Coronary artery (tissue), 2 donors: Measurements from ENCODE around the gene KRT5.

Experiments
- DNase-seq: peaks from one replicate; pipeline ENCODE4 v3.0.0-alpha.2; 2017; ENCODE audit warnings: low spot score
- H3K27ac ChIP-seq, 2 donors: fragments of 200-600 bp; sonication (generic); one replicate each; pipeline ENCODE4 v1.5.1; 2016 to 2019
- H3K4me3 ChIP-seq: fragments of 200-600 bp; sonication (generic); 2 replicates; pipeline ENCODE4 v1.5.1; 2016; ENCODE audit warnings: mild to moderate bottlenecking, moderate library complexity
- CTCF ChIP-seq: fragments of 200-600 bp; sonication (generic); IDR thresholded peaks from one replicate; pipeline ENCODE4 v1.5.1; 2019; ENCODE audit warnings: antibody characterized with exemption

Gene KRT5

GRCh38 chr12:52558781-52559445 is 38.7 kb upstream of the KRT5 start:
- no peak overlapping the region for H3K27ac ChIP-seq
- H3K4me3 ChIP-seq: no peak overlapping the region
- no peak for DNase-seq
- TF ChIP-seq CTCF: no peak

GRCh38 chr12:52557476-52557875 is 37.3 kb upstream of the KRT5 start:
- no peak for DNase-seq
- Histone ChIP-seq H3K4me3 (no peak overlapping the region), H3K27ac (no peak overlapping the region)
- no peak for TF ChIP-seq CTCF

- no peak overlapping the region for H3K4me3 ChIP-seq
- TF ChIP-seq CTCF: no peak
- no peak overlapping the region for H3K27ac ChIP-seq
- no peak for DNase-seq
These were observed 35.4 kb upstream of the KRT5 start for GRCh38 chr12:52555577-52555976.

- TF ChIP-seq CTCF: no peak
- H3K4me3 ChIP-seq: no peak within 1 kb of the TSS
- no peak within 1 kb of the TSS for H3K27ac ChIP-seq
- no peak for DNase-seq
These were observed 32.5 kb upstream of the KRT5 start, which contains the start of gene KRT71 for GRCh38 chr12:52552681-52553195. Gene KRT71, minus strand, starts transcription at chr12:52553145. Its CDS starts 68 bp downstream, at chr12:52553077.

- no peak for TF ChIP-seq CTCF
- Histone ChIP-seq H3K27ac (no peak overlapping the region), H3K4me3 (no peak overlapping the region)
- no peak for DNase-seq
These were observed 31.9 kb upstream of the KRT5 start for GRCh38 chr12:52552055-52552454.

GRCh38 chr12:52551216-52551865 is 31.1 kb upstream of the KRT5 start:
- no peak for DNase-seq
- H3K4me3 ChIP-seq: no peak overlapping the region
- H3K27ac ChIP-seq: no peak overlapping the region
- TF ChIP-seq CTCF: no peak

GRCh38 chr12:52546126-52546525 is 25.9 kb upstream of the KRT5 start:
- H3K27ac ChIP-seq: no peak overlapping the region
- DNase-seq: no peak
- TF ChIP-seq CTCF: no peak
- no peak overlapping the region for H3K4me3 ChIP-seq
